Muscle of back (tissue), 11 donors: ENCODE measurements around the gene CDH15. TPM values are rescaled to one million over a fixed set of nuclear protein-coding genes. Genes with fewer than 3 reads are reported as not detected.
"Not testable (repeated sequence)": the region's sequence is repeated elsewhere in the genome, so short reads cannot be mapped to it uniquely, and the experiment has no call there.

Source experiments
- DNase-seq, 3 donors: peaks; one replicate each; pipeline versions ENCODE4 v3.0.0 to v3.0.0-alpha.2; 2013
- polyA plus RNA-seq, 10 donors: library from polyadenylated mRNA; unstranded; fragments of 120-200 nt; gene quantifications; one replicate each; pipeline ENCODE4 v1.2.1, GENCODE V29; 2013; ENCODE audit not compliant: insufficient read length in 10 of 10

The CDH15 gene
- polyA plus RNA-seq, 10 donors = 108 to 185 (median 151) TPM

- peak; percentile 50 to 80 (median 62) for DNase-seq
Observed at GRCh38 chr16:89155184-89155679, 16.3 kb upstream of the CDH15 start.

- no peak for DNase-seq
Observed at GRCh38 chr16:89155851-89156739, 15.5 kb upstream of the CDH15 start.

- no peak for DNase-seq
Observed at GRCh38 chr16:89156740-89157645, 14.6 kb upstream of the CDH15 start.

GRCh38 chr16:89157778-89158177 is 13.8 kb upstream of the CDH15 start:
- no peak for DNase-seq

GRCh38 chr16:89159066-89159849 is 12.3 kb upstream of the CDH15 start:
- no peak for DNase-seq

- DNase-seq = no peak
Observed at GRCh38 chr16:89159850-89160354, 11.6 kb upstream of the CDH15 start.

- DNase-seq = no peak
Observed at GRCh38 chr16:89160977-89161701, 10.4 kb upstream of the CDH15 start.

GRCh38 chr16:89161763-89162713 is 9.5 kb upstream of the CDH15 start:
- no peak for DNase-seq

- DNase-seq = no peak
Observed at GRCh38 chr16:89163297-89163696, 8.3 kb upstream of the CDH15 start.

GRCh38 chr16:89164436-89164835 is 7.1 kb upstream of the CDH15 start:
- no peak for DNase-seq

- no peak for DNase-seq
Observed at GRCh38 chr16:89164847-89165680, 6.5 kb upstream of the CDH15 start.

GRCh38 chr16:89165681-89165979 is 5.9 kb upstream of the CDH15 start:
- DNase-seq = not testable (repeated sequence)

- DNase-seq = no peak
Observed at GRCh38 chr16:89166696-89167424, 4.7 kb upstream of the CDH15 start.

- DNase-seq = peak; percentile 48 to 79 (median 72)
Observed at GRCh38 chr16:89167425-89167941, 4.1 kb upstream of the CDH15 start.

- DNase-seq = no peak
Observed at GRCh38 chr16:89168381-89169189, 3.0 kb upstream of the CDH15 start.

GRCh38 chr16:89169778-89170177 is 1.8 kb upstream of the CDH15 start:
- DNase-seq = no peak
